GM12873 (cell line): ENCODE results near the gene GFER.

Experiments
- CTCF ChIP-seq: IDR thresholded peaks from 2 replicates; pipeline ENCODE4 v1.5.1; 2012; ENCODE audit warnings: low read depth, mild to moderate bottlenecking, moderate library complexity, low read length, control low read depth; ENCODE audit not compliant: insufficient read depth; ENCODE audit errors: missing control alignments

The GFER gene

GRCh38 chr16:1949507-1949906 lies 34.5 kb upstream of the GFER start:
- no peak for TF ChIP-seq CTCF

DNA sequence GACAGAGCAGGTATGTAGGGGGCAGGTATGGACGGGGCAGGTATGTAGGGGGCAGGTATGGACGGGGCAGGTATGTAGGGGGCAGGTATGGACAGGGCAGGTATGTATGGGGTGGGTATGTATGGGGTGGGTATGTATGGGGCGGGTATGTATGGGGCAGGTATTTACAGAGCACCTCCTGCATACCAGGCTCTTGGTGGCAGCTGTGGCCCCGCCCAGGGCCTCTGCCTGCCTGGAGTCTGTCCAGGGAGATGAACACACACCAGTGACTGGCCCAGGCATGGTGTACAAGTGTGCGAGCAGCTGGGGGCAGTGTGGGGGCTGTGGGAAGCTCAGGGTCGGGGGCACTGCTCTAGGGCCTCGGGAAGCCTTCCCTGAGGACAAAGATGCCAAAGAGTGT lies 33.9 kb upstream of the GFER start:
- TF ChIP-seq CTCF = no peak

- TF ChIP-seq CTCF = no peak
Observed at GRCh38 chr16:1950559-1950958, 33.4 kb upstream of the GFER start.

DNA sequence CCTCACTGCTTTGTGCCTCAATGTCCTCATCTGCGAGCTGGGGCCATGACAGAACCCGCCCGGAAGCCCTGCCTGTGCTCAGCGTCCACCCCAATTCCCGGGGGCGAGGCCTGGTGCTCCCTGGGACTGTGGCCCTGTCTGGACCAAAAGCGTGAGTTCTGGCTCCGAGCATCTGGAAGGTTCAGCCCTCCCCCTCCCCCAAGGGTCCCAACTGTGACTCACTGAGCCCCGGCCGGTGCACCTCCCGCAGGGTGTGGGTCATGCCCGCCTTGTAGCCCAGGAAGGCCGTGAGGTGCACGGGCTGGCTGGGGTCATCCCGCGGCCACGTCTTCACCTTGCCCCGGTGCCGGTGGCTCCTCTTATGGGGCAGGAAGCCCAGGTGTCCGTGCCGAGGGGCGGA lies 30.3 kb upstream of the GFER start:
- no peak for TF ChIP-seq CTCF

GRCh38 chr16:1958715-1959268 lies 25.2 kb upstream of the GFER start:
- no peak for TF ChIP-seq CTCF

DNA sequence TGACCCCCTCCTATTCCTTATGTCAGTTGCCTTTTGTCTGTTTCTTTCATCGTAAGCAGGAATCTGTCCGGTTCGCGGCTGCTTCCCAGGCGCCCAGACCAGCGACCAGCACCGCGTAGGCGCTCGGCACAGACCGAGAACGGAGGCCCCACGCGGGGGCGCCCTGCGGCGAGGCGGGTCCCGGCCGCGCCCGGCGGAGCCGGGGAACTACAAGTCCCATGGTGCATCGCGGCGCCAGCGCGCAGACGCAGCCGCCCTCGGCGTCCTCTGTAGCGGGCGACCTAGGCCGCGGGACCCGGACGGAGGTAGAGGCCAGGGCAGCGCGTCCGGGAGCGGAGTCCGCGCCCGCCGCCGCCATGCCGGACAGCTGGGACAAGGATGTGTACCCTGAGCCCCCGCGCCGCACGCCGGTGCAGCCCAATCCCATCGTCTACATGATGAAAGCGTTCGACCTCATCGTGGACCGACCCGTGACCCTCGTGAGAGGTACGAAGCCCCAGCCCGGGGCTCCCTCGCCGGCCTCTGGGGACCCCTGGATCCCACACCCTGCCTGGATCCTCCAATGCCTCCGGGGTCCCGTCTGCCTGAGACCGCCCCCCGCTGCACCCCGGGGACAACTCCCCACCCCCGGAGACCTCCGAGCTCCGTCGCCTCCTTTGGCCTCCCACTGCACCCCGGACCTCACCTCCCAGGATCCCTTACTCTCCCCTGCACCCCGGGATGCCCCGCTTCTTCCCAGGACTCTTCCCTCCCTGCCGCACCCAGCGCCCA lies 24.5 kb upstream of the GFER start, which contains the start of gene NDUFB10:
TSS of gene NDUFB10 (plus strand) at position 270 of the 771 bp plus-strand sequence. CDS start at position 357, 87 bp downstream.
- peak; percentile 74 for TF ChIP-seq CTCF

DNA sequence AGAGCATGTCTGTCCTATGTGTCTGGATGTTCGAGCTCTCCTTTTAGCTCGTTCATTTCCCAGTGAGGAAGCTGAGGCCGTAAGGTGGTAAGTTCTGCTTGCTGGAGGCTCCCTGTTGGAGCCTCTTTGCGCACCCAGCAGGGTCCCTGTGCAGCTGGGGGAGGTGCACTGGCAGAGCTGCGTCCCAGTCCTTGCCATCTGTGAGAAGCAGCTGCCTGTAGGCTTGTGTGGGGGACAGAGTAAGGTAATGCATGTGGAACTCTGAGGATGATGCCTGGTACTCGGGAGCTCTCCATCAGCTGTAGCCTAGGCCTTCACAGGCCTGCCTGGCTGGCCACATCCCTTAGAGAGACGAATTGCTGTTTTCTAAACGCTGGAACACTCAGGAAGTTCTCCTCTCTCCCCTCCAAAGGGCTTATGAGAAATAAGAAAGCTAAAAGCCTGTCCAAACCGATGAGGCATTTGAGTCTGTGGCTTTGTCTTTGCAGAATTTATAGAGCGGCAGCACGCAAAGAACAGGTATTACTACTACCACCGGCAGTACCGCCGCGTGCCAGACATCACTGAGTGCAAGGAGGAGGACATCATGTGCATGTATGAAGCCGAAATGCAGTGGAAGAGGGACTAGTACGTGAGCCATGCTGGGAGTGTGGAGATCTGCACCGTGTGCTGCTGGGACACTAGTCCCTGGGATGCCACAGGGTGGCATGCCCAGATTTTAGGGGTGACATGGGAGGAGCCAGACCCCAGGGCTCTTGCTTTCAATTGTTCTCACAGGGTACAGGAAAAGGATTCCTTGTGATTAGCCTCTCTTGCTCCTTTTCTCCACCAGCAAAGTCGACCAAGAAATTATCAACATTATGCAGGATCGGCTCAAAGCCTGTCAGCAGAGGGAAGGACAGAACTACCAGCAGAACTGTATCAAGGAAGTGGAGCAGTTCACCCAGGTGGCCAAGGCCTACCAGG lies 23.0 kb upstream of the GFER start:
- TF ChIP-seq CTCF = no peak
